SK-N-SH (cell line): ENCODE measurements around the gene ZNF32. TPM values are rescaled to one million over a fixed set of nuclear protein-coding genes. Genes with fewer than 3 reads are reported as not detected.

ENCODE experiments used
- CTCF ChIA-PET: fragments of 300-600, 350-600 bp; formaldehyde crosslinking; extraction: SDS; loops from one replicate; lab custom pipeline; 2021; lab: Yijun Ruan, JAX
- POLR2A ChIA-PET: fragments of 350-600 bp; sonication (Branson Sonifier 250); formaldehyde crosslinking; extraction: SDS; loops from one replicate; lab custom pipeline; 2020; ENCODE audit warnings: antibody characterized with exemption, inconsistent platforms; lab: Yijun Ruan, JAX
- DNase-seq: peaks from one replicate; pipeline ENCODE4 v3.0.0; 2012
- H2AFZ ChIP-seq: fragments of 200-600 bp; sonication (generic); 2 replicates; pipeline ENCODE4 v1.8.1; 2016; ENCODE audit warnings: antibody characterized with exemption, mild to moderate bottlenecking, low read depth
- H3F3A ChIP-seq: fragments of 200-600 bp; sonication (generic); replicated peaks from 2 replicates; pipeline ENCODE3; 2016; ENCODE audit warnings: antibody characterized with exemption, mild to moderate bottlenecking; ENCODE audit not compliant: insufficient read depth
- H3K27ac ChIP-seq, 2 experiments: fragments of 200-500 bp in 1 of 2; fragments of 200-600 bp in 1 of 2; sonication (Bioruptor generic) in 1 of 2; sonication (generic), shearing (Covaris generic) in 1 of 2; 2 replicates each; pipeline versions ENCODE4 v1.5.1 to v1.6.1; 2014 to 2016; ENCODE audit warnings: low read depth in 2 of 2, inconsistent platforms in 1 of 2, low read length in 1 of 2, mild to moderate bottlenecking in 1 of 2, mixed read lengths in 1 of 2
- H3K27me3 ChIP-seq: fragments of 200-600 bp; sonication (generic), shearing (Covaris generic); 2 replicates; pipeline ENCODE4 v1.6.1; 2016; ENCODE audit warnings: mixed run types; ENCODE audit not compliant: insufficient read depth
- H3K36me3 ChIP-seq, 2 experiments: fragments of 200-500 bp in 1 of 2; fragments of 200-600 bp in 1 of 2; sonication (Bioruptor generic) in 1 of 2; sonication (generic) in 1 of 2; replicated peaks in 1 of 2; 2 replicates each; pipeline versions ENCODE3 to v1.5.1; 2014 to 2016; ENCODE audit warnings: low read length in 1 of 2, mild to moderate bottlenecking in 1 of 2; ENCODE audit not compliant: insufficient read depth in 2 of 2, control insufficient read depth in 1 of 2
- H3K4me1 ChIP-seq, 2 experiments: fragments of 200-500 bp in 1 of 2; fragments of 200-600 bp in 1 of 2; sonication (Bioruptor generic) in 1 of 2; sonication (generic), shearing (Covaris generic) in 1 of 2; 2 replicates each; pipeline versions ENCODE4 v1.5.1 to v1.6.1; 2014 to 2016; ENCODE audit warnings: low read depth in 1 of 2, low read length in 1 of 2, mixed run types in 1 of 2; ENCODE audit not compliant: insufficient read depth in 2 of 2, control insufficient read depth in 1 of 2
- H3K4me2 ChIP-seq: fragments of 200-600 bp; sonication (generic), shearing (Covaris generic); 2 replicates; pipeline ENCODE4 v1.6.1; 2017; ENCODE audit warnings: mixed run types
- H3K4me3 ChIP-seq, 2 experiments: fragments of 200-500 bp in 1 of 2; fragments of 200-600 bp in 1 of 2; sonication (Bioruptor generic) in 1 of 2; sonication (generic), shearing (Covaris generic) in 1 of 2; 2 replicates each; pipeline versions ENCODE4 v1.5.1 to v1.8.1; 2014 to 2016; ENCODE audit warnings: low read depth in 2 of 2, inconsistent platforms in 1 of 2, low read length in 1 of 2, mild to moderate bottlenecking in 1 of 2, mixed read lengths in 1 of 2, moderate library complexity in 1 of 2
- H3K79me2 ChIP-seq: fragments of 200-600 bp; sonication (generic); 2 replicates; pipeline ENCODE4 v1.8.1; 2017; ENCODE audit warnings: mild to moderate bottlenecking; ENCODE audit not compliant: insufficient read depth
- H3K9ac ChIP-seq: fragments of 200-600 bp; sonication (generic); 2 replicates; pipeline ENCODE4 v1.6.1; 2017; ENCODE audit warnings: mixed run types
- H3K9me2 ChIP-seq: fragments of 200-600 bp; sonication (generic); 2 replicates; pipeline ENCODE4 v1.6.1; 2017; ENCODE audit warnings: mixed run types
- H3K9me3 ChIP-seq: fragments of 200-600 bp; sonication (generic); 2 replicates; pipeline ENCODE4 v1.6.1; 2017; ENCODE audit warnings: mixed run types, mild to moderate bottlenecking, moderate library complexity
- H4K20me1 ChIP-seq: fragments of 200-600 bp; sonication (generic); 2 replicates; pipeline ENCODE4 v1.6.1; 2017; ENCODE audit warnings: mild to moderate bottlenecking, mixed run types; ENCODE audit not compliant: insufficient read depth
- CHD2 ChIP-seq: fragments of 150-350 bp; IDR thresholded peaks from 2 replicates; pipeline ENCODE4 v1.6.1; 2018; ENCODE audit warnings: low read length; ENCODE audit not compliant: partially characterized antibody
- FOSL2 ChIP-seq: IDR thresholded peaks from 2 replicates; pipeline ENCODE4 v1.4.0; 2012; ENCODE audit warnings: low read depth, mild to moderate bottlenecking, moderate library complexity, borderline replicate concordance
- GATA2 ChIP-seq: sonication (generic); formaldehyde crosslinking; IDR thresholded peaks from 2 replicates; pipeline ENCODE4 v1.5.0; 2020; ENCODE audit warnings: mild to moderate bottlenecking, missing genetic modification reagents
- JUND ChIP-seq: IDR thresholded peaks from 2 replicates; pipeline ENCODE4 v1.4.0; 2012
- NRF1 ChIP-seq: IDR thresholded peaks from 2 replicates; pipeline ENCODE4 v1.6.1; 2012; ENCODE audit warnings: low read depth, mild to moderate bottlenecking, low read length
- PBX3 ChIP-seq: IDR thresholded peaks from 2 replicates; pipeline ENCODE4; 2012
- POLR2AphosphoS5 ChIP-seq: IDR thresholded peaks from 2 replicates; pipeline ENCODE4 v1.6.1; 2012; ENCODE audit warnings: low read depth, low read length
- SIN3A ChIP-seq: IDR thresholded peaks from 2 replicates; pipeline ENCODE4 v1.6.1; 2012; ENCODE audit warnings: low read depth, mild to moderate bottlenecking, low read length, moderate library complexity, borderline replicate concordance
- SMC3 ChIP-seq: IDR thresholded peaks from 2 replicates; pipeline ENCODE4 v1.6.1; 2012; ENCODE audit warnings: low read depth, low read length, improper control_type of control experiment
- TAF1 ChIP-seq: IDR thresholded peaks from 2 replicates; pipeline ENCODE4 v1.6.1; 2012; ENCODE audit warnings: low read depth, mild to moderate bottlenecking, low read length, moderate library complexity, borderline replicate concordance
- TCF12 ChIP-seq: IDR thresholded peaks from 2 replicates; pipeline ENCODE4 v1.4.0; 2012
- TEAD4 ChIP-seq: IDR thresholded peaks from 2 replicates; pipeline ENCODE4 v1.4.0; 2012; ENCODE audit warnings: mild to moderate bottlenecking, borderline replicate concordance; ENCODE audit not compliant: insufficient read depth
- USF1 ChIP-seq: IDR thresholded peaks from 2 replicates; pipeline ENCODE4 v1.4.0; 2012; ENCODE audit warnings: low read depth, borderline replicate concordance
- USF2 ChIP-seq: fragments of 150-350 bp; IDR thresholded peaks from 2 replicates; pipeline ENCODE4 v1.6.1; 2017; ENCODE audit warnings: antibody characterized with exemption, low read length, low read depth, borderline replicate concordance
- YY1 ChIP-seq: IDR thresholded peaks from 2 replicates; pipeline ENCODE4 v1.4.0; 2012; ENCODE audit warnings: low read depth, mild to moderate bottlenecking
- ZBTB33 ChIP-seq: IDR thresholded peaks from 2 replicates; pipeline ENCODE4 v1.4.0; 2012; ENCODE audit warnings: low read depth, borderline replicate concordance
- WGBS: methylation state at CpG from one replicate; pipeline ENCODE4 v1.1.6; 2017; ENCODE audit warnings: low lambda C conversion rate; 5-methylcytosine and 5-hydroxymethylcytosine counted together
- polyA plus RNA-seq, 3 experiments: library from polyadenylated mRNA; depleted of rRNA; stranded (reverse); fragments of >200 nt; gene quantifications; 2 replicates each; pipeline ENCODE4 v1.2.3, GENCODE V29; 2012

Gene ZNF32
- polyA plus RNA-seq, 1 of the 3 experiments (the other 2 are of a cell fraction), result 27.2 TPM

DNA sequence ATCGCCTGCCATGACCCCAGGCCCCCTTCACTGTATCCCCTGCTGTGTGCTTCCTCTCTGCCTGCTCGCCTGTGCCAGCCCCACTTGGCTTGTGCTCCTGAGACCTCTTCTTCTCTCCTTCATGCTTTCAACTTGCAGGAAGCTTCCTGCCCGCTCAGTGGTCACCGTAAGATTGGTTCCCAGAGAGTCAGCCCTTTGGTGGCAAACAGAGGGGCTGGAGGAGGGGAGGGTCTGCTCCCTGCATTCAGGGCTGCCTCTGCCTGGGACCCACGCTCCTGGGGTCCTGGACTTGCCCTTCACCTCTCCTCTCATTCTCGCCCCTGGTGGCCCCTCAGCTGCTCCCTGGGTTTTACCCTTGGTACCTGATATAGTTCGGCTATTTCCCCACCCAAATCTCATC lies 45.8 kb upstream of the ZNF32 start:
- H3K36me3 ChIP-seq, result no peaks in the 10 kb centered on the region
- TF ChIP-seq TCF12 (no peak), CHD2 (no peak), POLR2AphosphoS5 (no peak), PBX3 (no peak), GATA2 (CRISPR knock-in tag) (no peak), SMC3 (no peak)
- TF ChIP-seq, all 33 proteins: peak for 0
- Histone ChIP-seq H3K79me2 (no peaks in the 10 kb centered on the region), H3K9ac (no peak overlapping the region), H3K9me3 (no peaks in the 10 kb centered on the region), H3F3A (peaks cover 11% of the 10 kb centered on the region), H3K4me3 (no peak overlapping the region), H4K20me1 (no peaks in the 10 kb centered on the region), H3K27ac (no peak overlapping the region), H3K9me2 (no peaks in the 10 kb centered on the region), H2AFZ (no peak overlapping the region), H3K27me3 (no peaks in the 10 kb centered on the region), H3K4me2 (no peak overlapping the region), H3K4me1 (peaks cover 0 to 8% of the 10 kb centered on the region in 2 experiments; a peak in 1 of 4 replicates)
- no peak for DNase-seq
- ChIA-PET CTCF (interaction anchor here (0.8 to 7.1 kb wide), 2 partner anchors 22 to 694 kb away, joined by 3 to 117 read pairs; no protein-coding TSS in a partner anchor), POLR2A (no interaction called here)
- 48% methylated on average over 6 of the region's 7 CpGs for WGBS

GRCh38 chr10:43693602-43694001 lies 44.9 kb upstream of the ZNF32 start:
- no peaks in the 10 kb centered on the region for H3K27me3 ChIP-seq
- ChIA-PET POLR2A (no interaction called here), CTCF (interaction anchor here (0.6 to 7.4 kb wide), 3 partner anchors 24 to 695 kb away, joined by 3 to 117 read pairs (median 97); no protein-coding TSS in a partner anchor)
- no peaks in the 10 kb centered on the region for H3K9me2 ChIP-seq
- TF ChIP-seq TAF1 (no peak), FOSL2 (no peak), TEAD4 (no peak), SIN3A (no peak), USF2 (no peak), JUND (no peak), ZBTB33 (no peak), TCF12 (no peak), USF1 (no peak), YY1 (no peak), NRF1 (no peak)
- DNase-seq, result no peak
- no peaks in the 10 kb centered on the region for H3K36me3 ChIP-seq
- no peak overlapping the region for H3K4me3 ChIP-seq
- H2AFZ ChIP-seq, result no peak overlapping the region
- peaks cover 11% of the 10 kb centered on the region for H3F3A ChIP-seq
- H3K4me2 ChIP-seq, result no peak overlapping the region
- no peak overlapping the region for H3K9ac ChIP-seq
- no peaks in the 10 kb centered on the region for H3K79me2 ChIP-seq
- no peak overlapping the region for H3K27ac ChIP-seq
- WGBS, result 48% methylated on average over 3 of the region's 3 CpGs
- H4K20me1 ChIP-seq, result no peaks in the 10 kb centered on the region
- no peaks in the 10 kb centered on the region for H3K9me3 ChIP-seq
- peaks cover 0 to 10% of the 10 kb centered on the region in 2 experiments; a peak in 1 of 4 replicates for H3K4me1 ChIP-seq
